Omental fat pad (tissue), 4 donors: Measurements from ENCODE around the gene MRTFB. TPM values are rescaled to one million over a fixed set of nuclear protein-coding genes. Genes with fewer than 3 reads are reported as not detected.
"Not testable (repeated sequence)": the region's sequence is repeated elsewhere in the genome, so short reads cannot be mapped to it uniquely, and the experiment has no call there.

Experiments
- ATAC-seq: fragments of 150-250 bp; one replicate; pipeline ENCODE4 v1.9.1; 2016; ENCODE audit warnings: mild to moderate bottlenecking, moderate library complexity; ENCODE audit not compliant: low FRiP score
- DNase-seq: peaks from one replicate; pipeline ENCODE4 v3.0.0-alpha.2; 2019; ENCODE audit warnings: low spot score
- CTCF ChIP-seq, 3 donors: fragments of 450-650 bp; IDR thresholded peaks; one replicate each; pipeline ENCODE4 v1.5.1; 2016 to 2017; ENCODE audit warnings: antibody characterized with exemption in 3 of 3, mild to moderate bottlenecking in 3 of 3, moderate library complexity in 2 of 3
- total RNA-seq, 4 donors: library from RNA; depleted of rRNA; stranded (reverse); fragments of >200 nt; gene quantifications; one replicate each; pipeline ENCODE4 v1.1.0, GENCODE V29; 2016

The MRTFB gene
- total RNA-seq, 4 donors from 2014 or later = 17.5 to 107 (median 55.8) TPM

GRCh38 chr16:14036889-14037288 lies 34.2 kb upstream of the MRTFB start:
- ATAC-seq (no peak), DNase-seq (no peak)
- TF ChIP-seq CTCF (IDR thresholded peaks at IDR 0.05) = no peak

GRCh38 chr16:14037960-14038359 lies 33.2 kb upstream of the MRTFB start:
- no peak for DNase-seq
- ATAC-seq = no peak

GRCh38 chr16:14041164-14041563 lies 30.0 kb upstream of the MRTFB start:
- DNase-seq (no peak), ATAC-seq (no peak)
- TF ChIP-seq CTCF (IDR thresholded peaks at IDR 0.05) = no peak

More at GRCh38 chr16:14037960-14038359, 33.2 kb upstream of the MRTFB start:
- TF ChIP-seq CTCF (IDR thresholded peaks at IDR 0.05) = no peak

GRCh38 chr16:14042706-14043105 lies 28.4 kb upstream of the MRTFB start:
- DNase-seq = no peak
- no peak for ATAC-seq
- no peak for TF ChIP-seq CTCF (IDR thresholded peaks at IDR 0.05)

GRCh38 chr16:14043278-14043677 lies 27.8 kb upstream of the MRTFB start:
- DNase-seq (no peak), ATAC-seq (no peak)
- TF ChIP-seq CTCF (IDR thresholded peaks at IDR 0.05) = no peak

- ATAC-seq = no peak
- TF ChIP-seq CTCF (IDR thresholded peaks at IDR 0.05) = no peak
Observed at GRCh38 chr16:14043793-14044192, 27.3 kb upstream of the MRTFB start.

GRCh38 chr16:14047121-14047859 lies 23.8 kb upstream of the MRTFB start:
- not testable (repeated sequence) for ATAC-seq, DNase-seq

More at GRCh38 chr16:14043793-14044192, 27.3 kb upstream of the MRTFB start:
- no peak for DNase-seq
